Choroid plexus epithelial cell (primary cell): ENCODE measurements around the gene CC2D1A.
"Not testable (repeated sequence)": the region's sequence is repeated elsewhere in the genome, so short reads cannot be mapped to it uniquely, and the experiment has no call there.

ENCODE experiments used
- DNase-seq: peaks from one replicate; pipeline ENCODE4 v3.0.0-alpha.2; 2010; ENCODE audit warnings: low read depth
- H3K4me3 ChIP-seq: 2 replicates; pipeline ENCODE4 v1.5.1; 2011; ENCODE audit warnings: low read depth, mild to moderate bottlenecking, control low read depth, low read length, moderate library complexity
- TF ChIP-seq, protein P1 (sequence below): conservative IDR thresholded peaks from 2 replicates; pipeline ENCODE4 v1.5.1; 2011; ENCODE audit warnings: low read depth, mild to moderate bottlenecking, control low read depth, inconsistent platforms, low read length, moderate library complexity

The CC2D1A gene

DNA sequence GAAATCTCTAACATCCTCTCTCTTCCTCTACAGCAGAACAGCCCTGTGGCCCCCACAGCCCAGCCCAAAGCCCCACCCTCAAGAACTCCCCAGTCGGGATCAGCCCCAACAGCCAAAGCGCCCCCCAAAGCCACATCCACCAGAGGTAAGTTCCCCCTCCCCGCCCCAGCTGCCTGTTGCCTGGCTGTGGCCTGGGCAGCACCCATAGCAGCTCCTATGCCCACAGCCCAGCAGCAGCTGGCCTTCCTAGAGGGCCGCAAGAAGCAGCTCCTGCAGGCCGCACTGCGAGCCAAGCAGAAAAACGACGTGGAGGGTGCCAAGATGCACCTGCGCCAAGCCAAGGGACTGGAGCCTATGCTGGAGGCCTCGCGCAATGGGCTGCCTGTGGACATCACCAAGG lies 14.5 kb downstream of the CC2D1A start:
- H3K4me3 ChIP-seq, result no peak overlapping the region

GRCh38 chr19:13920940-13921747 lies 15.1 kb downstream of the CC2D1A start:
- peak; percentile 67 for DNase-seq

More for the DNA sequence above, 14.5 kb downstream of the CC2D1A start:
- DNase-seq, result no peak
- TF ChIP-seq, protein P1, sequence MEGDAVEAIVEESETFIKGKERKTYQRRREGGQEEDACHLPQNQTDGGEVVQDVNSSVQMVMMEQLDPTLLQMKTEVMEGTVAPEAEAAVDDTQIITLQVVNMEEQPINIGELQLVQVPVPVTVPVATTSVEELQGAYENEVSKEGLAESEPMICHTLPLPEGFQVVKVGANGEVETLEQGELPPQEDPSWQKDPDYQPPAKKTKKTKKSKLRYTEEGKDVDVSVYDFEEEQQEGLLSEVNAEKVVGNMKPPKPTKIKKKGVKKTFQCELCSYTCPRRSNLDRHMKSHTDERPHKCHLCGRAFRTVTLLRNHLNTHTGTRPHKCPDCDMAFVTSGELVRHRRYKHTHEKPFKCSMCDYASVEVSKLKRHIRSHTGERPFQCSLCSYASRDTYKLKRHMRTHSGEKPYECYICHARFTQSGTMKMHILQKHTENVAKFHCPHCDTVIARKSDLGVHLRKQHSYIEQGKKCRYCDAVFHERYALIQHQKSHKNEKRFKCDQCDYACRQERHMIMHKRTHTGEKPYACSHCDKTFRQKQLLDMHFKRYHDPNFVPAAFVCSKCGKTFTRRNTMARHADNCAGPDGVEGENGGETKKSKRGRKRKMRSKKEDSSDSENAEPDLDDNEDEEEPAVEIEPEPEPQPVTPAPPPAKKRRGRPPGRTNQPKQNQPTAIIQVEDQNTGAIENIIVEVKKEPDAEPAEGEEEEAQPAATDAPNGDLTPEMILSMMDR, result no peak

DNA sequence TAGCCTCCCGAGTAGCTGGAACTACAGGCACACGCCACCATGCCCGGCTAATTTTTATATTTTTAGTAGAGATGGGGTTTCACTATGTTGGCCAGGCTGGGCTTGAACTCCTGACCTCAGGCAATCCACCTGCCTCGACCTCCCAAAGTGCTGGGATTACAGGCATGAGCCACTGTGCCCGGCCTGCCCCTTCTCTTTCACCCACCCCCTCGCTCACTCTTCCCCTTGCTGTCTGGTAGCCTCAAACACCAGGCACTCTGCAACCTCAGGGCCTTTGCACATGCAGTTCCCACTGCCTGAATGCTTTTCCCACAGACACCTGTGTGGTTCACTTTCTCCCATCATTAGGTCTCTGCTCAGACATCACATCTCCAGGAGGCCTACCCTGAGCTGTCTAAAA lies 16.1 kb downstream of the CC2D1A start:
- DNase-seq, H3K4me3 ChIP-seq: not testable (repeated sequence)

More at GRCh38 chr19:13920940-13921747, 15.1 kb downstream of the CC2D1A start:
- H3K4me3 ChIP-seq, result no peak overlapping the region
- TF ChIP-seq, protein P1, result no peak

- H3K4me3 ChIP-seq, result no peak overlapping the region
- TF ChIP-seq, protein P1, result no peak
- DNase-seq, result no peak
Measured at GRCh38 chr19:13923194-13923987, 17.4 kb downstream of the CC2D1A start.

GRCh38 chr19:13926010-13926409 lies 20.0 kb downstream of the CC2D1A start:
- TF ChIP-seq, protein P1, result no peak
- DNase-seq, result no peak
- no peak overlapping the region for H3K4me3 ChIP-seq

DNA sequence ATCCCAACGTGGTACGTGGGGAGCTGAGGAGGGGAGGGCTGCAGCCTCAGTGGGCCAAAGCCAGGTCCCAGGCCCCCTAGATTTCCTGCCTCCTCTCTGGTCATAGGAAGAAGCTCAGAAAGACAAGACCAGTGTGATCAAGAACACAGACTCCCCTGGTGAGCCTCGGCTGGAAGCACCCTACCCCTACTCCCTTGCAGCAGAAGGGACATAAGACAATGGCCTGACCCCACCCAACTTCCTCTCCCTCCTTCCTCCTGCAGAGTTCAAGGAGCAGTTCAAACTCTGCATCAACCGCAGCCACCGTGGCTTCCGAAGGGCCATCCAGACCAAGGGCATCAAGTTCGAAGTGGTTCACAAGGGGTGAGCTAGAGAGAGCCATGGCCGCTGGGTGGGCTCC lies 20.7 kb downstream of the CC2D1A start:
- no peak overlapping the region for H3K4me3 ChIP-seq
- TF ChIP-seq, protein P1, result no peak
- DNase-seq, result no peak

GRCh38 chr19:13929340-13929739 lies 23.3 kb downstream of the CC2D1A start:
- no peak overlapping the region for H3K4me3 ChIP-seq
- TF ChIP-seq, protein P1, result no peak
- no peak for DNase-seq
